ENCODE data around the gene NFKBIE. TPM values are rescaled to one million over a fixed set of nuclear protein-coding genes. Genes with fewer than 3 reads are reported as not detected.

NFKBIE gene
- total RNA-seq, 1 experiment from 2014 or later = 9.7 TPM

- Histone ChIP-seq H3K23me2 (ENCODE audit: insufficient read length, low read depth, low read length, poor library complexity, severe bottlenecking) (no peaks in the 10 kb centered on the region), H4K5ac (ENCODE audit: insufficient read length, low read depth, low read length) (no peak overlapping the region), H4K91ac (ENCODE audit: insufficient read length, low read depth, low read length) (no peak overlapping the region), H2BK5ac (ENCODE audit: insufficient read length, low read length) (no peak overlapping the region), H3K79me2 (ENCODE audit: insufficient read depth, low read length) (no peaks in the 10 kb centered on the region), H3K27ac (ENCODE audit: insufficient read length, low read depth, low read length) (no peak overlapping the region), H3K27me3 (ENCODE audit: insufficient read depth, low read length) (no peaks in the 10 kb centered on the region), H3K79me1 (ENCODE audit: insufficient read depth, low read depth, low read length, poor library complexity, severe bottlenecking) (no peaks in the 10 kb centered on the region), H2BK15ac (ENCODE audit: low read depth, low read length) (no peak overlapping the region), H3K4me1 (ENCODE audit: insufficient read depth, low read length) (no peaks in the 10 kb centered on the region; the same call in 1 of the 2 replicates), H4K8ac (replicated peaks; ENCODE audit: insufficient read length, low read depth, low read length) (no peak overlapping the region), H3K4me2 (ENCODE audit: insufficient read depth, insufficient read length, low read length) (no peak overlapping the region), H2BK20ac (ENCODE audit: low read depth, low read length, poor library complexity, severe bottlenecking) (no peak overlapping the region), H3K9ac (ENCODE audit: extremely low read depth, insufficient read length, low read length) (no peak overlapping the region), H3K14ac (ENCODE audit: insufficient read depth, low read length) (no peak overlapping the region), H3K18ac (ENCODE audit: insufficient read length, low read depth, low read length) (no peak overlapping the region), H3K9me3 (ENCODE audit: control insufficient read depth, low read depth, low read length) (no peaks in the 10 kb centered on the region), H3K56ac (ENCODE audit: insufficient read length, low read depth, low read length) (no peak overlapping the region), H2AK5ac (ENCODE audit: insufficient read length, low read length) (no peak overlapping the region), H3K23ac (ENCODE audit: insufficient read length, low read depth, low read length) (no peak overlapping the region), H2AFZ (ENCODE audit: low read length) (no peak overlapping the region), H3T11ph (ENCODE audit: low read length) (no peak overlapping the region), H2BK120ac (ENCODE audit: low read depth, low read length, poor library complexity, severe bottlenecking) (no peak overlapping the region), H2BK12ac (ENCODE audit: insufficient read length, low read depth, low read length) (no peak overlapping the region), H3K4ac (ENCODE audit: low read depth, low read length) (no peak overlapping the region), H4K20me1 (ENCODE audit: control insufficient read depth, insufficient read depth, insufficient read length) (peaks cover 3% of the 10 kb centered on the region)
- peaks cover 17% of the 10 kb centered on the region for H3K27me3 Mint-ChIP-seq (ENCODE audit: low read depth)
- no peak for DNase-seq
- H3K4me1 Mint-ChIP-seq = peaks cover 5% of the 10 kb centered on the region in 2 experiments
- no peak overlapping the region for H3K4me3 Mint-ChIP-seq
- H3K9me3 Mint-ChIP-seq = no peaks in the 10 kb centered on the region
- no CpG with 5 or more reads among the region's 7 CpGs for WGBS (ENCODE audit: extremely low coverage, insufficient read length, low lambda C conversion rate)
- H3K36me3 Mint-ChIP-seq (ENCODE audit: insufficient read depth in 1 of 3, low read depth in 3 of 3) = no peaks in the 10 kb centered on the region; a peak in 1 of 7 replicates
- H3K27ac Mint-ChIP-seq = peak overlapping the region in 2 of 3 experiments; percentile 4 to 22; a peak in 2 of 7 replicates
- TF ChIP-seq, protein P1, sequence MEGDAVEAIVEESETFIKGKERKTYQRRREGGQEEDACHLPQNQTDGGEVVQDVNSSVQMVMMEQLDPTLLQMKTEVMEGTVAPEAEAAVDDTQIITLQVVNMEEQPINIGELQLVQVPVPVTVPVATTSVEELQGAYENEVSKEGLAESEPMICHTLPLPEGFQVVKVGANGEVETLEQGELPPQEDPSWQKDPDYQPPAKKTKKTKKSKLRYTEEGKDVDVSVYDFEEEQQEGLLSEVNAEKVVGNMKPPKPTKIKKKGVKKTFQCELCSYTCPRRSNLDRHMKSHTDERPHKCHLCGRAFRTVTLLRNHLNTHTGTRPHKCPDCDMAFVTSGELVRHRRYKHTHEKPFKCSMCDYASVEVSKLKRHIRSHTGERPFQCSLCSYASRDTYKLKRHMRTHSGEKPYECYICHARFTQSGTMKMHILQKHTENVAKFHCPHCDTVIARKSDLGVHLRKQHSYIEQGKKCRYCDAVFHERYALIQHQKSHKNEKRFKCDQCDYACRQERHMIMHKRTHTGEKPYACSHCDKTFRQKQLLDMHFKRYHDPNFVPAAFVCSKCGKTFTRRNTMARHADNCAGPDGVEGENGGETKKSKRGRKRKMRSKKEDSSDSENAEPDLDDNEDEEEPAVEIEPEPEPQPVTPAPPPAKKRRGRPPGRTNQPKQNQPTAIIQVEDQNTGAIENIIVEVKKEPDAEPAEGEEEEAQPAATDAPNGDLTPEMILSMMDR (conservative IDR thresholded peaks at IDR 0.05) = no peak
Observed at GRCh38 chr6:44277763-44278162, 12.4 kb upstream of the NFKBIE start.

Data from H9 (cell line).